Midbrain (tissue), 1 donor: ENCODE measurements around the gene LRRFIP1.
"Not testable (repeated sequence)": the region's sequence is repeated elsewhere in the genome, so short reads cannot be mapped to it uniquely, and the experiment has no call there.

Experiments
- DNase-seq: peaks from one replicate; lab custom pipeline; 2025; lab: John Stamatoyannopoulos, UW

Gene LRRFIP1

GRCh38 chr2:237746302-237747080 is 119.1 kb downstream of the LRRFIP1 start:
- no peak for DNase-seq

GRCh38 chr2:237747189-237747588 is 119.8 kb downstream of the LRRFIP1 start:
- DNase-seq = no peak

GRCh38 chr2:237749002-237749401 is 121.6 kb downstream of the LRRFIP1 start:
- no peak for DNase-seq

GRCh38 chr2:237749961-237750360 is 122.6 kb downstream of the LRRFIP1 start:
- no peak for DNase-seq

GRCh38 chr2:237750441-237750840 is 123.1 kb downstream of the LRRFIP1 start:
- DNase-seq = not testable (repeated sequence)

- DNase-seq = no peak
Measured at GRCh38 chr2:237752761-237753165, 125.4 kb downstream of the LRRFIP1 start.

GRCh38 chr2:237754182-237754581 is 126.8 kb downstream of the LRRFIP1 start:
- no peak for DNase-seq

GRCh38 chr2:237754626-237755248 is 127.3 kb downstream of the LRRFIP1 start:
- no peak for DNase-seq

GRCh38 chr2:237757616-237758015 is 130.2 kb downstream of the LRRFIP1 start:
- no peak for DNase-seq

GRCh38 chr2:237758185-237758584 is 130.8 kb downstream of the LRRFIP1 start:
- DNase-seq = no peak

GRCh38 chr2:237759176-237759575 is 131.8 kb downstream of the LRRFIP1 start:
- no peak for DNase-seq

- no peak for DNase-seq
Measured at GRCh38 chr2:237760506-237761502, 133.4 kb downstream of the LRRFIP1 start.

GRCh38 chr2:237762291-237763182 is 135.2 kb downstream of the LRRFIP1 start:
- DNase-seq = not testable (repeated sequence)

- no peak for DNase-seq
Measured at GRCh38 chr2:237763812-237764211, 136.4 kb downstream of the LRRFIP1 start.

- not testable (repeated sequence) for DNase-seq
Measured at GRCh38 chr2:237765122-237765521, 137.7 kb downstream of the LRRFIP1 start.

GRCh38 chr2:237765875-237766274 is 138.5 kb downstream of the LRRFIP1 start:
- DNase-seq = no peak

- no peak for DNase-seq
Measured at GRCh38 chr2:237766340-237766739, 139.0 kb downstream of the LRRFIP1 start.

GRCh38 chr2:237772513-237772912 is 145.1 kb downstream of the LRRFIP1 start:
- DNase-seq = no peak

GRCh38 chr2:237773826-237774225 is 146.4 kb downstream of the LRRFIP1 start:
- DNase-seq = no peak

- peak; percentile 18 for DNase-seq
Measured at GRCh38 chr2:237774811-237775553, 147.6 kb downstream of the LRRFIP1 start.
